Left lung (tissue), 10 donors: ENCODE data around the gene EDC4. TPM values are rescaled to one million over a fixed set of nuclear protein-coding genes. Genes with fewer than 3 reads are reported as not detected.

Experiments used
- ATAC-seq: fragments of 200-7000 bp; cut with Tn5 transposase; one replicate; pipeline ENCODE4 v1.9.1; 2020; ENCODE audit warnings: moderate library complexity
- DNase-seq, 4 donors: peaks; one replicate each; pipeline ENCODE4 v3.0.0-alpha.2; 2013 to 2020
- H3K27ac ChIP-seq, 2 donors: fragments of 200-600 bp; sonication (generic) in 1 of 2; one replicate each; pipeline versions ENCODE4 v1.5.0 to v1.8.0; 2020 to 2021
- H3K27me3 ChIP-seq, 2 donors: fragments of 200-600 bp; sonication (generic) in 1 of 2; one replicate each; pipeline versions ENCODE4 v1.5.0 to v1.8.0; 2020 to 2021
- H3K36me3 ChIP-seq, 2 donors: fragments of 200-600 bp; sonication (generic) in 1 of 2; one replicate each; pipeline versions ENCODE4 v1.5.0 to v1.8.0; 2020 to 2021
- H3K4me1 ChIP-seq, 2 donors: fragments of 200-600 bp; one replicate each; pipeline ENCODE4 v1.8.0; 2021
- H3K4me3 ChIP-seq, 2 donors: fragments of 200-600 bp; sonication (generic) in 1 of 2; one replicate each; pipeline versions ENCODE4 v1.5.0 to v1.8.0; 2020 to 2021; ENCODE audit warnings: mild to moderate bottlenecking in 1 of 2
- H3K9me3 ChIP-seq, 2 donors: fragments of 200-600 bp; sonication (generic) in 1 of 2; one replicate each; pipeline versions ENCODE4 v1.5.0 to v1.8.0; 2020 to 2021
- intact Hi-C, 2 donors: fragments of 100-400 bp; cut with DNase I; formaldehyde crosslinking; loops; one replicate each; pipeline versions ENCODE4 v1.11.2 to v1.14.2; 2022
- polyA plus RNA-seq, 6 donors: library from polyadenylated mRNA; unstranded; fragments of 120-200 nt; gene quantifications; one replicate each; pipeline ENCODE4 v1.2.1, GENCODE V29; 2013; ENCODE audit not compliant: insufficient read length in 6 of 6
- total RNA-seq, 2 donors: library from RNA; stranded (reverse); fragmentation: NEBNext Ultra II Directional; extraction: Animal tissue kit (Norgen Biotek cat#: 25700); gene quantifications; one replicate each; pipeline ENCODE4 v1.2.1, GENCODE V29; 2021
- TF ChIP-seq, protein P1 (sequence below), 2 donors: fragments of 200-600 bp; sonication (generic) in 1 of 2; IDR thresholded peaks; one replicate each; pipeline versions ENCODE4 v1.5.0 to v1.8.0; 2021; ENCODE audit warnings: antibody characterized with exemption in 2 of 2
- donor health status: DM: no; HTN: yes; CAD: no.
- donor health status: DM: no; HTN: no; CAD: no.

EDC4 gene
- total and polyA plus RNA-seq, 8 donors, result 47.9 to 94.4 (median 76.4) TPM

DNA sequence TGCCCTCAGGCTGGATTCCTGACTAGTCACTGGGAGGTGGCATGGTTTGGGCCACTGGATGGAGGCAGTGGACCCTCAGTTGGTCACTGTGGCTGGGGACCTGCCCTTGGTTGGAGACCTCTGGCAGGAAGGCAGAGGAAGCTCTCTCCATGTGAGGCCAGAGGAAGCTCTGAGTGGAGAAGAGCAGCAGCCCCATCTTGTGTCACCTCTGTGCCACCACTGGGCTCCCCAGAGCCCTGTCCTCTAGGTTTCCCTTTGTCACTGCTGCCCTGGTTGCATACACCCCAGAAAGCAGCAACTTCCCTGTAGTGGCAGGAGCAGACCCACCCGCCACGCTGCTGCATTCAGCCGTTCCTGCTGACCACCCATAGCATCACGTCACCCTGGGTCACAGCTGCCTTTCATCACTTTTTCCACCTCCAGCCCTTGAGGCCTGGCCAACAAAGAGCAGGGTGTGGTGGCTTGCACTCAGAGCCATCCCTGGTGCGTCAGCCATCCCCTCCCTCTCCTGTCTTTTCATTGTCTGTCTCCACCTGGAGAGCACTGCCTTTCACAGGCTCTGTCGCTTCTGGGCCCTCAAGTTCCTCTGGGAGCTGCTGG is 46.9 kb downstream of the EDC4 start:
- intact Hi-C loops, result loop anchor here in 1 of 2 donors (10.0 kb wide), 1 partner anchor 245 kb away; no protein-coding TSS in a partner anchor
- ATAC-seq, result no peak

DNA sequence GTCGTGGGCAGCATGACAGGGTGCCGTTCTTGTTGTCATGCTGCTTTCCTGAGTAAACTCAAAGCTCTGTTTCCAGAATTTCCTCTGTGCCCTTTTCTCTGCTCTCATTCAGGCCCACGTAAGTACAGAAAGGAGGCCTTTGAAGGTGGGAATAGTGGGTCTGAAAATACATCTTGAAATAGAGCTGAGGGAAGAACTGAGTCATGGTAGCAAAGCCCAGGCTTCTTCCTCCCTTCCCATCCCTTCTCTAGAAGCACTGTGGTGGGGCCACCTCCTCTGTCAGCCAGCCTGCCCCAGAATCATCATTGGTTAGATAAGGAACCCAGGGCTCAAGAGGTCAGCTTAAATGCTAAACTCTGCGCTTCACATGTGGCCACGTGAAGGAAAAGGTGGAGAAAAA is 49.4 kb downstream of the EDC4 start:
- DNase-seq (no peak), ATAC-seq (no peak)
- Histone ChIP-seq H3K27ac (peak overlapping the region in 1 of 2 donors; percentile 11), H3K9me3 (no peaks in the 10 kb centered on the region), H3K27me3 (no peaks in the 10 kb centered on the region), H3K36me3 (peaks cover 0 to 15% of the 10 kb centered on the region in 2 donors), H3K4me1 (peaks cover 4 to 26% of the 10 kb centered on the region in 2 donors), H3K4me3 (no peak overlapping the region)
- TF ChIP-seq, protein P1, sequence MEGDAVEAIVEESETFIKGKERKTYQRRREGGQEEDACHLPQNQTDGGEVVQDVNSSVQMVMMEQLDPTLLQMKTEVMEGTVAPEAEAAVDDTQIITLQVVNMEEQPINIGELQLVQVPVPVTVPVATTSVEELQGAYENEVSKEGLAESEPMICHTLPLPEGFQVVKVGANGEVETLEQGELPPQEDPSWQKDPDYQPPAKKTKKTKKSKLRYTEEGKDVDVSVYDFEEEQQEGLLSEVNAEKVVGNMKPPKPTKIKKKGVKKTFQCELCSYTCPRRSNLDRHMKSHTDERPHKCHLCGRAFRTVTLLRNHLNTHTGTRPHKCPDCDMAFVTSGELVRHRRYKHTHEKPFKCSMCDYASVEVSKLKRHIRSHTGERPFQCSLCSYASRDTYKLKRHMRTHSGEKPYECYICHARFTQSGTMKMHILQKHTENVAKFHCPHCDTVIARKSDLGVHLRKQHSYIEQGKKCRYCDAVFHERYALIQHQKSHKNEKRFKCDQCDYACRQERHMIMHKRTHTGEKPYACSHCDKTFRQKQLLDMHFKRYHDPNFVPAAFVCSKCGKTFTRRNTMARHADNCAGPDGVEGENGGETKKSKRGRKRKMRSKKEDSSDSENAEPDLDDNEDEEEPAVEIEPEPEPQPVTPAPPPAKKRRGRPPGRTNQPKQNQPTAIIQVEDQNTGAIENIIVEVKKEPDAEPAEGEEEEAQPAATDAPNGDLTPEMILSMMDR (IDR thresholded peaks at IDR 0.05), result no peak
- intact Hi-C loops, result loop anchor here in 1 of 2 donors (10.0 kb wide), 1 partner anchor 247 kb away; no protein-coding TSS in a partner anchor

More for the DNA sequence above, 46.9 kb downstream of the EDC4 start:
- Histone ChIP-seq H3K4me3 (no peak overlapping the region), H3K4me1 (peaks cover 6 to 23% of the 10 kb centered on the region in 2 donors), H3K27me3 (no peaks in the 10 kb centered on the region), H3K9me3 (no peaks in the 10 kb centered on the region), H3K36me3 (peaks cover 0 to 16% of the 10 kb centered on the region in 2 donors), H3K27ac (no peak overlapping the region)
- no peak for DNase-seq
- TF ChIP-seq, protein P1 (IDR thresholded peaks at IDR 0.05), result no peak

DNA sequence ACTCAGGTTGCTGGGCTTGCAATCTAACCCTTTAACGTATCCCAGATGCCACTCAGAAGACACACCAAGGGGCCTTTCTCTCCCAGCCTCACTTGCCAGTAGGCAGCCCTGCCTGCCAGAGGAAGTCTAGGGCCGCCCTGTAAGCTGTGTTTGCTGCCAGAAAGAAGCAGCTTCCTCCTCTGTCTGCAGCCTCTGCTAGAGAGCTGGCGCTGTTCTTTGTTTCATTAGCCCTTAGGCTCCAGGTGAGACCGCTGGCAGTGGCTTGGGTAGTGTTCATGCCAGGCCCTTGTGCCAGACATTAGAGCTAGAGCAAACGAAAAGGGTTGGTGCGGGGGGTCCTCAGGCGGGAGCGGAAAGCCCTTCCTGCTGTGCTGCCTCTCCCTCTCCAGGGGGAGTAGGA is 49.9 kb downstream of the EDC4 start:
- TF ChIP-seq, protein P1 (IDR thresholded peaks at IDR 0.05), result no peak
- Histone ChIP-seq H3K27me3 (no peaks in the 10 kb centered on the region), H3K4me1 (peaks cover 0 to 21% of the 10 kb centered on the region in 2 donors), H3K9me3 (no peaks in the 10 kb centered on the region), H3K27ac (no peak overlapping the region), H3K36me3 (peaks cover 0 to 20% of the 10 kb centered on the region in 2 donors), H3K4me3 (no peak overlapping the region)
- DNase-seq (no peak), ATAC-seq (no peak)
- intact Hi-C loops, result loop anchor here in 1 of 2 donors (10.0 kb wide), 1 partner anchor 248 kb away; no protein-coding TSS in a partner anchor

DNA sequence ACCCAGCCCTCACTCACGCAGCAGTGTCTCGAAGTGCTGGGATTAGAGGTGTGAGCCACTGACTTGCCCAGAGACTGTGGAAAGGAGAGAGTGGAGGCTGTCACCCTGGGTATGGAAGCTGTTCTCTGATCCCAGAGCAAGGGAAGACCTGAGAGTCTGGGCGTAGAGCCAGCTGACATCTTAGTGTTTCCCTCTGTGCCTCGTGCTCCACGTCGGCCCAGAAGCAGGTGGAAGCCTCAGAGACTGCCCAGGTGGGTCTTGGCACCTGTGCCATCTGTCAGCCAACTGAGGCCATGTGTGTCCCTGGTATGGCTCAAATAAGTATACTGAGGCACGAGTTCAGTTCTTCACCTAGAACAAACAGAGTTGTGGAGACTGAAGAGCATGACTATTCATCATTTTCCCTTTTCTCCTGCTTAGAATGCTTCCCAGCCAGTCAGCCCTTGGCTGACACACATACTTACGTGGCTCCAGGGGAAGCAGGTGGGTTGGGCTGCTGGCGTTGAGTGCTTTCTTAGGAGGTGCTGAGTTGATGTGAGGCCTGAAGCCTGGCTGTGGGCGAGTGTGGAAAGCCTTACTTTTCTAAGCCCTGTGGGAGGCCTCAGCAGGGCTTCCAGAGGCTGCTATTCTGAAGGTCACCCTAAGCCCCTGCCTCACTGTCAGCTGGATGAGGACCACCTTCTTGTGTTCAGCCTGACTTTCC is 50.7 kb downstream of the EDC4 start:
- H3K9me3 ChIP-seq, result no peaks in the 10 kb centered on the region
- TF ChIP-seq, protein P1 (IDR thresholded peaks at IDR 0.05), result no peak
- intact Hi-C loops, result loop anchor here in 1 of 2 donors (10.0 kb wide), 1 partner anchor 249 kb away; no protein-coding TSS in a partner anchor
- no peaks in the 10 kb centered on the region for H3K27me3 ChIP-seq
- DNase-seq, result no peak
- no peak overlapping the region for H3K4me3 ChIP-seq
- H3K27ac ChIP-seq, result no peak overlapping the region
- peaks cover 0 to 25% of the 10 kb centered on the region in 2 donors for H3K36me3 ChIP-seq
- peak; percentile 71 for ATAC-seq
- H3K4me1 ChIP-seq, result peaks cover 0 to 17% of the 10 kb centered on the region in 2 donors
